CD4-positive, alpha-beta T cell (primary cell): ENCODE measurements around the gene FAM131C. TPM values are rescaled to one million over a fixed set of nuclear protein-coding genes. Genes with fewer than 3 reads are reported as not detected.

Experiments
- ATAC-seq: fragments of 200-7000 bp; cut with Tn5 transposase; one replicate; pipeline ENCODE4 v1.10.0; 2022; ENCODE audit warnings: mild to moderate bottlenecking; ENCODE audit not compliant: poor library complexity
- CTCF ChIA-PET: fragments of 350-600 bp; sonication (Branson Sonifier 250); formaldehyde crosslinking; loops from one replicate; lab custom pipeline; 2021; ENCODE audit warnings: antibody characterized with exemption, inconsistent platforms; lab: Charles Lee
- POLR2A ChIA-PET: fragments of 350-600 bp; sonication (Branson Sonifier 250); formaldehyde crosslinking; loops from one replicate; lab custom pipeline; 2021; ENCODE audit warnings: antibody characterized with exemption, inconsistent platforms; lab: Charles Lee
- DNase-seq, 14 experiments: peaks; one replicate each; pipeline ENCODE4 v3.0.0-alpha.2; 2013 to 2020; ENCODE audit warnings: mixed read lengths in 2 of 14
- H3K27ac ChIP-seq, 2 donors: one replicate each; pipeline versions ENCODE4 v1.5.1 to v1.7.0; 2013; ENCODE audit warnings: low read length in 2 of 2, low read depth in 1 of 2, mild to moderate bottlenecking in 1 of 2
- H3K27me3 ChIP-seq, 2 experiments: 1 replicate in 1 of 2; 2 replicates in 1 of 2; pipeline versions ENCODE4 v1.6.1 to v1.7.0; 2013; ENCODE audit warnings: low read length in 2 of 2, control low read depth in 1 of 2, mild to moderate bottlenecking in 1 of 2, moderate library complexity in 1 of 2; ENCODE audit not compliant: insufficient read depth in 2 of 2, control insufficient read depth in 1 of 2
- H3K36me3 ChIP-seq: one replicate; pipeline ENCODE4 v1.6.1; 2013; ENCODE audit warnings: low read length, control low read depth; ENCODE audit not compliant: insufficient read depth
- H3K4me1 ChIP-seq: one replicate; pipeline ENCODE4 v1.6.1; 2013; ENCODE audit warnings: low read length, control low read depth; ENCODE audit not compliant: insufficient read depth
- H3K4me3 ChIP-seq: one replicate; pipeline ENCODE4 v1.5.1; 2013; ENCODE audit warnings: mild to moderate bottlenecking, low read length, moderate library complexity
- H3K9me3 ChIP-seq, 2 experiments: 1 replicate in 1 of 2; 2 replicates in 1 of 2; pipeline versions ENCODE4 v1.6.1 to v1.7.0; 2013; ENCODE audit warnings: low read length in 2 of 2, mild to moderate bottlenecking in 2 of 2, control low read depth in 1 of 2, moderate library complexity in 1 of 2; ENCODE audit not compliant: control insufficient read depth in 1 of 2, insufficient read depth in 1 of 2
- H3K27ac Mint-ChIP-seq: one replicate; pipeline ENCODE4 v1.8.0; 2020; ENCODE audit warnings: mixed read lengths
- H3K27me3 Mint-ChIP-seq: one replicate; pipeline ENCODE4 v1.8.0; 2021; ENCODE audit warnings: mixed read lengths
- H3K36me3 Mint-ChIP-seq: one replicate; pipeline ENCODE4 v1.8.0; 2021; ENCODE audit warnings: low read depth, mixed read lengths
- H3K4me1 Mint-ChIP-seq: one replicate; pipeline ENCODE4 v1.8.0; 2021; ENCODE audit warnings: low read depth, mixed read lengths
- H3K4me3 Mint-ChIP-seq: one replicate; pipeline ENCODE4 v1.8.0; 2020; ENCODE audit warnings: mild to moderate bottlenecking, mixed read lengths
- H3K9me3 Mint-ChIP-seq: one replicate; pipeline ENCODE4 v1.8.0; 2020; ENCODE audit warnings: mixed read lengths
- CTCF ChIP-seq: fragments of 200-600 bp; IDR thresholded peaks from one replicate; pipeline ENCODE4 v1.8.0; 2022; ENCODE audit warnings: antibody characterized with exemption, mild to moderate bottlenecking
- intact Hi-C, 2 experiments: fragments of 100-400 bp; cut with DNase I in 1 of 2; cut with micrococcal nuclease in 1 of 2; formaldehyde crosslinking; loops; one replicate each; pipeline versions ENCODE4 v1.15.1 to v1.9.0; 2023 to 2025; cut with DNase I, micrococcal nuclease
- total RNA-seq, 174 experiments: library from RNA in 2 of 174; stranded (reverse) in 2 of 174; gene quantifications; one replicate each; pipeline ENCODE4 v1.2.3 and lab custom pipeline; 2021 to 2026

The FAM131C gene
- total RNA-seq, 2 experiments from 2014 or later: not detected

- DNase-seq: no peak
- ATAC-seq: no peak
- no peak for TF ChIP-seq CTCF
- H3K4me1 ChIP-seq: no peaks in the 10 kb centered on the region
- CTCF ChIA-PET: no interaction called here
- H3K9me3 ChIP-seq: no peaks in the 10 kb centered on the region
- H3K36me3 ChIP-seq: no peaks in the 10 kb centered on the region
- Mint-ChIP-seq H3K9me3 (no peaks in the 10 kb centered on the region), H3K4me1 (no peaks in the 10 kb centered on the region), H3K27ac (no peak overlapping the region), H3K4me3 (no peak overlapping the region), H3K36me3 (no peaks in the 10 kb centered on the region), H3K27me3 (no peaks in the 10 kb centered on the region)
- no peak overlapping the region for H3K4me3 ChIP-seq
- no peaks in the 10 kb centered on the region for H3K27me3 ChIP-seq
- POLR2A ChIA-PET: no interaction called here
- H3K27ac ChIP-seq: no peak overlapping the region
- intact Hi-C loops: loop anchor here in 1 of 2 experiments (5.0 kb wide), 1 partner anchor 47 kb away; no protein-coding TSS in a partner anchor
Measured at GRCh38 chr1:16095447-16095846, 22.0 kb upstream of the FAM131C start.

- ChIA-PET POLR2A (no interaction called here), CTCF (no interaction called here)
- no peaks in the 10 kb centered on the region for H3K27me3 ChIP-seq
- H3K9me3 Mint-ChIP-seq: no peaks in the 10 kb centered on the region
- no peaks in the 10 kb centered on the region for H3K4me1 ChIP-seq
- no peak for TF ChIP-seq CTCF
- no peaks in the 10 kb centered on the region for H3K9me3 ChIP-seq
- H3K4me1 Mint-ChIP-seq: no peaks in the 10 kb centered on the region
- no peak overlapping the region for H3K4me3 Mint-ChIP-seq
- intact Hi-C loops: loop anchor here in 1 of 2 experiments (5.0 kb wide), 1 partner anchor 48 kb away; no protein-coding TSS in a partner anchor
- H3K4me3 ChIP-seq: no peak overlapping the region
- H3K36me3 ChIP-seq: no peaks in the 10 kb centered on the region
- no peak overlapping the region for H3K27ac ChIP-seq
- H3K27me3 Mint-ChIP-seq: no peaks in the 10 kb centered on the region
- DNase-seq: no peak
- ATAC-seq: no peak
- H3K36me3 Mint-ChIP-seq: no peaks in the 10 kb centered on the region
- H3K27ac Mint-ChIP-seq: no peak overlapping the region
Measured at GRCh38 chr1:16094453-16095158, 21.2 kb upstream of the FAM131C start.

- no peak overlapping the region for H3K4me3 ChIP-seq
- H3K27ac ChIP-seq: no peak overlapping the region
- no peak overlapping the region for H3K27ac Mint-ChIP-seq
- no peak overlapping the region for H3K4me3 Mint-ChIP-seq
- no peak for DNase-seq
- H3K36me3 Mint-ChIP-seq: no peaks in the 10 kb centered on the region
- H3K4me1 ChIP-seq: no peaks in the 10 kb centered on the region
- H3K9me3 ChIP-seq: no peaks in the 10 kb centered on the region
- CTCF ChIA-PET: no interaction called here
- POLR2A ChIA-PET: no interaction called here
- no peaks in the 10 kb centered on the region for H3K36me3 ChIP-seq
- H3K27me3 ChIP-seq: no peaks in the 10 kb centered on the region
- intact Hi-C loops: no loop called here
- ATAC-seq: no peak
- H3K4me1 Mint-ChIP-seq: no peaks in the 10 kb centered on the region
- no peaks in the 10 kb centered on the region for H3K27me3 Mint-ChIP-seq
- no peaks in the 10 kb centered on the region for H3K9me3 Mint-ChIP-seq
- TF ChIP-seq CTCF: no peak
Measured at GRCh38 chr1:16093611-16094010, 20.2 kb upstream of the FAM131C start.
